HG02571 (cell line): ENCODE measurements around the gene TNRC18.
A peak's percentile ranks its signal among the peaks of the same experiment; 100 is the strongest.

Source experiments
- ATAC-seq: cut with Tn5 transposase; IDR thresholded peaks from one replicate; pipeline ENCODE4 v1.9.1; 2021; ENCODE audit warnings: mild to moderate bottlenecking, moderate library complexity; ENCODE audit not compliant: unreplicated experiment

TNRC18 gene

DNA sequence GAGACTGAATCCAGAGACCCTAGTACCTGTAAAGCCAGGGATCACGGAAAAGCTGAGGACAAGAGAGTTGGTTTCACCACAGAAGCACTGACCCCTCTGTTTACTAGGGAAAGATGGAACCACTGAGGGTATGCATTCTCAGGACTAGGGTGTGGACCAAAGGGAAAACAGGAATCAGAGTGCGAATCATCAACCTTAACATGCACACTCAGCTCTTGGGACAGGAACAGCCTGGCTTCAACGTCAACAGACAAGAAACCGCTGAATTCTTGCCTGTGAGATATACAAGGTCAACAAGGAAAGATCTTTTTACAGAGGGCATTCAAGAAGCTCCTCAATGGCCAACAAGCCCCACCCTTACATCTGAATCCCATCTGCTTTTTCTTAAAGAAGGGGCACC, 14.9 kb downstream of the TNRC18 start:
- no peak for ATAC-seq

DNA sequence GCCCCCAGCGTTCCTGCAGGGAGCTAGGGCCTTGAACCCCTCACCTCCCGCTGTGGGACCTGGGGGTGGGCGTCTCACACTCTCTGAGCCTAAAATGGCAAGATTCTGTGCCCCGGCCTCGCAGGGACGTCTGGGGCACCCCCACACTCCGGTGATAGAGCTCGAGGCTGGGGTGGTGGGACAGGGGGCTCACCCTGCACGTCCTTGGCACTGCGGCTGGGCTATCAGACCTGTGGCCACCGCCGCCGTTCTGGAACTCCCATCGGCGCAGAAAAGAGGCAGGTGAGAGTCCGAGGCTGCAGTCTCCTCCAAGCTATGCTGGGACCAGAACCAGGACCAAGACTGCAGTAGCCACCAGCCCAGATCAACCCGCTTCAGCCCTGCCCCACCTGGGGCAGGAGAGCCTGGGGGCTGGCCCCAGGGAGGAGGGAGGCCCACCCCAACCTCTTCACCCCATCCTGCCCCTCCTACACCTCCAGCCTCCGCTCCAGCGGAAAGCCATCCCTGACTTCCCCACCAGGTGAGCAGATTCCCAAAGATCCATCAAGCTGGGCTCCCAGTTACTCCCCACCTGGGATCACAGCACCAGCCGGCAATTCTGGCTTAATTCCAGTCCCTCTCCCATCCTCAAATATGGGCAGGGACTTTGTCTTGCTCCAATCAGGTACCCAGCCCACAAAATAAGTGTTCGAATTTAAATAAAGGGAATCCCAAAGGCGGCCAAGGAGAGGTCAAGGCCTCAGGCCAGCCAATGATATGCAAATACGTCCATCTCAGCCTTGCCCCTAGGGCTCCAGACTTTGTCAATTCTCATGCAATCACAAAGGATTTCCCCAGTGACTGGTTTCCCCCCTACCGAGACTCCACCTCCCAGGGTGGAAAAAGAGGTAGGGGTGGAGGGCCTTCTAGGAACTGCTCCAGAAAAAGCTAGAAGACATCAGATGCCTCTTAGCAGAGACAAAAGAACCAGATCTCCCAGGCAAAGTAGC, 16.4 kb downstream of the TNRC18 start:
- ATAC-seq = no peak

DNA sequence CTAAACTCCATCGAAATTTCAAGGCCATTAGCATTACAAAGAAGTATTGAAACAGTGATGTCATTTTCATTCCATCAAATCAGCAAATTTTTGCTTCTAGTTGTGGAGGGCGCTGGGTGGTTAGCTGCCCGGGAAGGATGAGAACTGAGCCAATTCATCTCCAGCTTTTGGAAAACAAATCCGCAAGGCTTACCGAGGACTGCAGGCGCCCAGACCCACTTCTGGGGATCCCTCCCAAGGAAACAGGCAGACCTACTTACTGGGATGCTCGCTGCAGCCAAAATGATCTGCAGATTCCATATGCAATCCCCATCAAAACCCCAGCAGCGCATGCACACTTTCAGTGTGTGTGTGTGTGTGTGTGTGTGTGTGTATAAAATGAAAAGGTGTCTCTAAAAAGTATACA, 19.2 kb downstream of the TNRC18 start:
- no peak for ATAC-seq

DNA sequence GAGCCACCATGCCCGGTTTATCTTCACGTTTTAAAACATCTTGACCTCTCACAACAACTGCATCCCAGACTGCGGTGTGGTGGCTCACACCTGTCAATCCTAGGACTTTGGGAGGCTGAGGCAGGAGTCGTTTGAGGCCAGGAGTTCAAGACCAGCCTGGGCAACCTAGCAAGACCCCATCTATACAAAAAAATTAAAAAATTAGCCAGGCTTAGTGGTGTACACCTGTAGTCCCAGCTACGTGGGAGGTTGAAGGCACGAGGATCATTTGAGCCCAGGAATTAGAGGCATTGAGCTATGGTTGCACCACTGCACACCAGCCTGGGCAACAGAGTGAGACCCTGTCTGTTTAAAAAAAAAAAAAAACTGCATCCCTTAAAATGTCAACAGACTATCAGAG, 20.2 kb downstream of the TNRC18 start:
- ATAC-seq = no peak

DNA sequence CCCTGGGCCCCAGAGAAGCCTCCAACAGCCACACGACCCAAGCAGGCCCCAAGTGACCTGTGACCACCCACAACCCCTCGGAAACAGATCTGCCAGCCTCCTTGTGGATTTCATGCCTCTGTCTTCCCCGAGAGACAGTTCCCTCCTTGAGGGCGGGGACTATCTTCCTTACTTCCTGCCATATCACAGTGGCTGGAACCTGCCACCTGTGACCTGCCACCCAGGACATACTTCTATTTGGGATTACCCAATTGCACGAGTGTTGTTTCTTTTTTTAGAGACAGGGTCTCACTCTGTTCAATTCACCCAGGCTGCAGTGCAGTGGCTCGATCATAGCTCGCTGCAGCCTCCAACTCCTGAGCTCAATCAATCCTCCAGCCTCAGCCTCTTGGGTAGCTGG, 25.9 kb downstream of the TNRC18 start:
- ATAC-seq = no peak

DNA sequence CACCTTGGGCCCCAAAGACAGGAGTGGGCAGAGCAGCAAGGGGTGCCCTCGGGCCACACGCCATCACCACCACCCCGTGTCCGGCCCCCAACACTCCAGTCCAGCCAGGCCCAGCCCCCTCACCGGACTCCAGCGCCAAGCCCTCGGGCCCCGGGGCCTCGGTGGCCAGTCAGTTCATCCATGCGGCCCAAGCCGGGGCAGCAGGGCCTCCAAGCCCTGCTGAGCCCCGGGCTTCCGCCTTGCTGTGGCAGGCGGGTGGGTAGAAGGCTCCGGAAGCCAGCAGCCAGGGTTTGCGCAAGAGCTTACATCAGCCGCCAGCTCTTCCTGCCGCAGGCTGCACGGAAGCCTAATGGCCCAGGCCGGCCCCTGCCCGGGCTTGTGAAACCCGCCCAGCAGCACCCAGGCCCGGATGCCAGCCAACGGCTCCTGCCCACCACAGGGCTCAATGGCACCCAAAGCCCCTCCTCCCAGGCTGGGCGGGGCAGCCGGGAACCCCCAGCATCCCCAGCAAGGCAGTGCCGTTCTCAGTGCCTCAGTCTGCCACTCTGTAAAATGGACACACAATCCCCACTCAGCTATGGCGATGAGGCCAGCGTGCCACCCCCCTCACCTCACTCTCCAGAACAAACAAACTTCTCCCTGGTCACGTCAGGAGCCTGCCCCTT, 26.5 kb downstream of the TNRC18 start:
- peak; percentile 72 for ATAC-seq

DNA sequence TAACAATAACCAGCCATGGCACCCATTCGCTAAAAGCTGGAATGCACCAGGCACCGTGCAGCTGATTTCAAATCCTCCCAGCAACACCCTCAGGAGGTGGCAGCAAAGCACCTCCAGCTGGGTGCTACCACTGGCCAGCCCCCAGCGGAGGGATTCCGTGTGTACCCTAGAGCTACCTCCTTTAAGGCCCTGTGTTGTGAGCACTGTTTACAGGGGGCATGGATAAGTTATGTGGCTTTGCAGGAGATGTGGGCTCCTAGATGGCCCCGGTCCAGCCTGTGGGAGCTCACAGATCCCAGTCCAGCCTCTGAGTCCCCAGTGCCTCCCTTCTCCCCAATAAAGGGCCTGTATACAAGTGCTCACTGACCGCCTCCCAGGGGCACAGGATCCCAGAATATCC, 27.1 kb downstream of the TNRC18 start:
- peak; percentile 42 for ATAC-seq

DNA sequence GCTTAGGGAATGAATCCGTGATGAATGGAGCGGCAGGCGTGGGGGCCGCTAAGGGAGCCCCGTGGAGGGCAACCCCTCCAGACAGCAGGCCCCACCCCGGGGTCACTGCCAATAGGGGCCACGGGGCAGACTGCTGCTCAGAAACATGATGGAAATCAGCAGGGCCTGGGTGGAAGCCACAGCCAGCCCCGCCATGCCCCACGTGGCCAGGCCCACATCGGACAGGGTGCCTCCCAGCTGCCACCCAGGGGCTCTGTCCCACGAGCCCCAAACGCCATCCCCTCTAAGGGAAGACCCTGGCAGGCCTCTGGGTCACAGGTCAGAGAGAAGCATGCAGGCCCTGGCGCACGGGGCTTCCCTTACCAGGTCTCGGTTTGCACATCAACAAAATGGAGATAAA, 28.4 kb downstream of the TNRC18 start:
- ATAC-seq = no peak

DNA sequence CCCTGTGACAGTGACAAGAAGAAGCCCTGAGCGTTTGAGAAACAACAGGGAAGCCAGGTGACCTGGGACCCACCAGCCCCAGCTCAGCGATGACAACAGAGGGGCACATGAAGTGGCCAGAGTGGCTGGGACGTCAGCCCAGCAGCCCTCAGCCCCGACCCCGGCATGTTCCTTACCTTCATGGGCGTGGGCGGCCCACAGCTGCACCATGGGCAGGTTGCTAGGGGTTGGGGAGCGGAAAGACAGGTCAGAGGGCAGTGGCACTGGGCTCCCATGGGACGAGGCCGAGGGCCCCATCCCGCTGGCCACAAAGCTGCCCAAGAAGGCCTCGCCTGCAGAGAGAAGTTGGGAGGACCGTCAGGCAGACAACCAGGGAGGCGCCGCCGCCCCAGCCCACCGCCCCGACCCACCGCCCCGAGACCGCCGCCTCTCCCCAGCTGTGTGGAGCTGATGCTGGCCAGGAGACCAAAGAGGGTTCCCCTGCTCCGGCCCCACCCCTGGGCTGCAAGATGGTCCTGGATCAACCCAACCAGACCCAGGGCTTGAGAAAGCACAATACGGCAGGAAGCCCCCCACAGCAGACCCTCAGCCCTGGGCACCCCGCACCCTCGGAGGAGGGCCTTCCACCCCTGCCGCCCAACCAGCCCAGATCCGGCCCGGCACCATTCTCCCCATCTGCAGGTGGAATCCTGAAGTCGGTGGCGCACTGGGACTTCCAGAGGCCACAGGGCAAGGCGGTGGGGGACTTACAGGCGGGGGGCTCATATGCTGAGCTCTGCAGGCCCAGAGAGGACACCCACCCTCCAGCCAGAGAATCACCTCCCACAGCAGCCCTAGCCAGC, 29.1 kb downstream of the TNRC18 start:
- no peak for ATAC-seq

DNA sequence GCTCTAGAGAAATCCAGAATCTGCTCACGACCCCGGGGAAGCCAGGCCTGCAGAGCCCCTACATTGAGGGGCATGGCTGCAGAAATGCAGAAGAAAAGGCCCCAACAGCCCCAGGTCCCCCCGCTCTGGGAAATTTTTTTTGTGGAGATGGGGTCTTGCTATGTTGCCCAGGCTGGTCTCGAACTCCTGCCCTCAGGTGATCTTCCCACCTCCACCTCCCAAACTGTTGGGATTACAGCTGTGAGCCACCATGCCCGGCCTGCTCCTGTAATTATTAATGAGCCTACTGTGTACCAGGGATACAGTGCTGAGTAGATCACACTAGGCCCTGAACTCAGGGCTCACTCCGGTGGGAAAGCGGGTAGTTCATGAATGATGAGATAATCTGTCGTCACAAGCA, 29.9 kb downstream of the TNRC18 start:
- ATAC-seq = no peak

DNA sequence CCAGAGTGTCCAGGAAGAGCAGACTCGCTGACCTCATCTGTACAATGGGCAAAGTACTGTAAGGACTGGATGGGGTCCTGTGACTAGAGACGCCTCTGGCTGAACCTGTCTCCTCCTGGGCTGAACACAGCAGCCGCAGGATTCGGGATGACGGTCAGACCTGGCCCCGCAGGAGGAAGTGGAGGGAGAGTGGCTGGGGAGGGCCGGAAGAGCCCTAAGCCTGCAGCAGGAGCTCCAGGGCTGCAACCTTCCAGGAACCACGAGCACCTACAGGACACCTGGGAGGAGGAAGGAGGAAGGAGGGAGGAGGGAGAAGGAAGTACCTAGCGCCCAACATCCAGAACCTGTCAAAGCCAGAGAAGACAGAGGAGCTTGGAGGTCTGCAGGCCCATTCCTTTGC, 30.3 kb downstream of the TNRC18 start:
- no peak for ATAC-seq

DNA sequence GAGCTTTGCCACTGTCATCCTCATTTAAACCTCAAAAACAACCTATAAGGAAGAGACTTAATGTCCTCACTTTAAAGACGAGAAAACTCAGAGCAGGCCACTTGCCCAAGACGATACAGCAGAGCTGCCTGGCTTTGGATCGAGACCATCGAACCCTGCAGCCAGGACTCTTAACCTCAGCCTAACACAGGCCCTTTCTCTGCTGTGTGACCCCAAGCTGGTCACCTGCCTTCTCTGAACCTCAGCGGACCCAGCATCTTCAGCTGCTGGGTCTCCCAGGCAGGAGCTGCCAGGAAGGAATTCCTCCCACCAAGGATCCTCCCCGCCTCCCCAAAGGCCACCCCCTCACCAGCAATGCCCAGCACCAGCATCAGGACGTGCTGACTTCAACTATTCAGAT, 32.7 kb downstream of the TNRC18 start:
- ATAC-seq = no peak

DNA sequence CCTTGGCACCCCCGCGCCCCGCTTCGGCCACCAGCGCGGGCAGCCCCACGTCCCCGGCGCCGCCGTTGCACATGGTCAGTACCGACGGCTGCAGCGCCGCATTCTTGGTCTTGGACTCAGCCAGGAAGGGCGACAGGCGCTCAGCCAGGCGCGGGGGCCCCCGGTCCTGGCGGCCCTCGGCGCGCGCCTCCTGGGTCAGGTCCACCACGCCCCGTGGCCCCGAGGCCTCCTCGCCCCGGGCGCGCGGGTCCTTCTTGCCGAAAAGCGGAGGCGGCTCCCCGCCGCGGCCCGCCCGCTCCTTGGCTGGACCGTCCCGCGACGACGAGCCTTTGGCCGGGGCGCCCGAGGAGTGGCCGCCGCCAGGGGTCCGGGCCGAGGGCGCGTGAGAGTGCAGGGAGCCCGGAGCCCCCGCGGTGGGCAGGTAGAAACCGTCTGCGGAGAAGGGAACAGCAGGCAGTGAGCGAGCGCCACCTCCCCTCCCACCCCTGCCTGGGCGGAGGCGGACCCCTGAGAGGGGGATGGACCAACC, 34.7 kb downstream of the TNRC18 start:
- ATAC-seq = no peak

DNA sequence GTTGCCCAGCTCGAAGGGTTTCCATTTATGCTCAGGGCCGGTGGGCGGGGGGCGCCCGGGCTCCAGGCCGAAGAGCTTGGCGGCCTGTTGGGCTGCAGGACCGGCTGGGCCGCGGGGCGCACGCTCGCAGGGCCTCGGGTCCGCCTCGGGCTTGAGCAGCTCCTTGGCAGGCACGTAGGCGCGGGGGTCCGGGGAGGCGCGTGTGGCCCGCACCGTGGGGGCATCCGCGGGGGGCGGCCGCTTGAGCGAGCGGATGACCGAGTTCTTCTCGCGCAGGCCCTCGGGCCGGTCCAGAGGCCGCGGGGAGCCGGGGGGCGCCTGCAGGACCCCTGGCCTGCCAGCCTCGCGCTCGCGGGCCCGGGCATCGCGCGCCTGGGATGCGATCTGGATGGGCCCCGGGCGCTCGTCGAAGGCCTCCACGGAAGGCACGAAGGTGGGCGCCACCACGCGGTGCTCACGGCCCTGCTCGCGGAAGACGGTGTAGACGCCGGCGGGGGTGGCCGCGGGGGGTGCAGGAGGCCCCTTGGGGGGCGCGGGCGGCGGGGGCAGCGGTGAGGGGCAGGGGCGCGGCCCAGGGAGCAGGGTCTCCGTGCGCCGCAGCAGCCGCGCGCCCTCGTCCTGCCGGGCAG, 35.2 kb downstream of the TNRC18 start:
- ATAC-seq = no peak

DNA sequence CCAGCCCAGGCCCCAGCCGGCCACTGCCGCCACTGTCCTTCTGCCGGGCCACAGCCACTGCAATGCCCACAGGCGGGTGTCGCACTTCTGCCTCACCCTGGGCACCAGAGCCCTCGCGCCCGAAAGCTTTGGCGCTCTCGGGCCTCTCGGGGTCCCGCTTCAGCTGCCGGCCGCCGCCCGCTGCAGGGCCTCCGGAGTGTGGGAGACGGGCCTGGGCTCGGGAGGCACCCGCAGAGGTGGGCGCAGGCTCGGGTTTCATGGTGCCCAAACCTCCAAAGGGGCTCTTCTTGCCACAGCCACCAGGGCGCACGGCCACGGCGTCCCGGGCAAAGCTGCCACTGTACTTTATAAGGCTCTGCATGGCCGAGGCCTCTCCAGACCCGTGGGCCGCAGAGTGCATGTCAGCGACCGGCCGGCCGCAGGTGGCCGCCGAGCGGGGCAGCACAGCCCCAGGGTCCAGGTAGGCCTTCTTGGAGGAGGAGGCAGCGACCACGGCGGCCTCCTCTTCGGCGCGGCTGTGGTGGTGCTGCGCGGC, 35.9 kb downstream of the TNRC18 start:
- no peak for ATAC-seq

DNA sequence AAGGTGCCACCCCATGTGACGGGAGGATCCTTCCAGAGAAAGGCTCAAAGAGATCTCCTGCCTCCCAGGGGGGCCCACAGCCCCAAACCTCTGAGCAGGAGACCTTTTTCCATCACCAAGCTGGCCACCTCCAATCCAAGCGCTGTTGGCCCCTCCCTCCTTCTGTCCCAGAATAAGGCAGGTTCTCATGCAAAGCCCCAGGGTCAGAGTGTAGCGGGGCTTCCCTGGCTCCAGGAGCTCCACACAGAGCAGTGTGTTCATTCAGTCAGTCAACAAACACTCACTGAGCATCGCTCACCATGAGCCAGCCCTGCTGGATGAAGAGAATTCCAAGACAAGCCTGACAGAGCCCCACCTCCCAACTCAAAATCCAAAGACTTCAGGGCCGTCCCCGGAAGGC, 39.0 kb downstream of the TNRC18 start:
- no peak for ATAC-seq

DNA sequence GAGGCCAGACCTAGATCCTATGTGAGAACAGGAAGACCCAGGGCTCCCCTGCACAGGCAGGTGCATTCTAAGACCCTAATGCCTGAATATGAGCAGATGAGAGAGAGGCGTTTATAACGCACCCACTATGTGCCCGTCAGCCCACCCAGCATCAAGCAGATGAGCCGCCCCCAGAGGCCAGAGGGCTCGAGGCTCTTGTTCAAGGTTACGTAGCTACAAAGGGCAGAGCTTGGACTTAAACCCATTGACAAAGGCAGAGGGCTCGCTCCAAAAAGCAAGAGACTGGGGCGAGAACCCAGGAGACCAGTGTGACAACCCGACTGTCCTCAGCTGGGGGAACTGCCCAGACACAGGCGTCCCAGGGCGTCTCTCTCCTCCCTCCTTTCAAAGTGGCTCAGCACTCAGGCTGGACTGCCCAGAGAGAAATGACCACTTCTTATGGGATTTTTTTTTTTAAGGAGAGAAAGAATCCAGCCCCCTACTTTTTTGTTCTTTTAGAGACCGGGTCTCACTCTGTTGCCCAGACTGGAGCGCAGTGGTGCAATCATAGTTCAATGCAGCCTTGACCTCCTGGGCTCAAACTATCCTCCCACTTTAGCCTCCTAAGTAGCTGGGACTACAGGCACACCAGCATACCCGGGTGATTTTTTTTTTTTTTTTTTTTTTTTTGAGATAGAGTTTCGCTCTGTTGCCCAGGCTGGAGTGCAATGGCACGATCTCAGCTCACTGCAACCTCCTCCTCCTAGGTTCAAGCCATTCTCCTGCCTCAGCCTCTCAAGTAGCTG, 40.1 kb downstream of the TNRC18 start:
- no peak for ATAC-seq

DNA sequence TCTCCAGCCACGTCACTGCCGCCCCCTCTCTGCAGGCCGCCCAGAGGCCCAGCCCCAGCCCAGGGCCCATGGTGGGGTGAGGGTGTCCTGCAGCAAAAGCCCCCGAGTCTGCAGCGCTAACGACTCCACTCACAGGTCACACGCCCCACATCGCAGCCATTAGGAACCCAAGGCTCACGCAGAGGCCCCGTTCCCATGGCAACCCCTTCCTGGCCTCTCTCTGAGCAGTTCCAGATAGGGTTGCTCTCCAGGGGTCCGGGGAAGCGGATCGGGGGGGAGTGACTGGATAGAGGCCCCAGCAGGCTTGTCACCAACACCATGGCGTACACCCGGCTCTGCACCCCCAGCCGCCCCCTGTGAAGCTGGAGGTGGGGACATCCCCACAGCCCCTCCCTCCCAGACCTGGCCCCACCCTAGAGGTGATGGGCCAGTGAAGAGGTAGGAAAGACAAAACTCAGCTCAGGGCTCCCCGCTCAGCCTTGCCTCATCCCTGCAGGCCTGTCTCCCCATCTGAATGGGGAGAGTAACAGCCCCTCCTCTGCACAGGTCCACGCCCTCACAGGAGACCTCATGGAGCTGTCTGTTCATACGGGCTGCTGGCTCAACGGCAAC, 41.2 kb downstream of the TNRC18 start:
- no peak for ATAC-seq

DNA sequence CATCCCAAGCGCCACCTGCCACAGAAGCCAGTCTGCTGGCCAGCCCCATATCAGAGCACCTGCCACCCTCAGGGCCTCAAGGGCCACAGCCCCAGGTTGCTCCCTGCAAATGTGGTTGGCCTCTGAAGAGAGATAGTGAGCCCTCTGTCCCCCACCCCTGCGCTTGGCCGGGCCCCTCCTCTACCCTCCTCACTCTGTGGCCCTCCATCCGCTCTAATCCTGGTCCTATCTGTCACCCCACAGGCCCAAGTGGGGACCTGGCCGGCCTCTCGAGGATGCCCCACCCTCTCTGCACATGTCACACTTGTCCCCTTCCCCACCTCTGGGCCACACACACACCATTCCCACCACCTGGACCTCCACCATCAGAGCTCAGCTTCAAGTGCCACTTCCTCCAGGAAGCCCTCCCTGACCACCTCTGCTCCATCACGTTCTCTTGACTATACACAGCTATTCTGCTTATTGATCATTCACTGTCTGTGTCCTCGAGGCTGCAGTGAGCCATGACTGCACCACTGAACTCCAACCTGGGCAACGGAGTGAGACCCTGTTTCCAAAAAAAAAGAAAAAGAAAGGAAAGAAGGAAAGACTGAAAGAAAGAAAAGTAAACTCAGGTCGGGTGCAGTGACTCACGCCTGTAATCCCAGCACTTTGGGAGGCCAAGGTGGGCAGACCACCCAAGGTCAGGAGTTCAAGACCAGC, 42.4 kb downstream of the TNRC18 start:
- no peak for ATAC-seq
